HG03571 (cell line): ENCODE data around the gene ADAM10.
"Not testable (repeated sequence)": the region's sequence is repeated elsewhere in the genome, so short reads cannot be mapped to it uniquely, and the experiment has no call there.

ENCODE experiments used
- ATAC-seq: cut with Tn5 transposase; IDR thresholded peaks from one replicate; pipeline ENCODE4 v1.9.1; 2021; ENCODE audit not compliant: unreplicated experiment

Gene ADAM10

GRCh38 chr15:58749532-58750337 lies at the start of gene ADAM10:
Gene ADAM10 (minus strand): TSS chr15:58749707. CDS start chr15:58749534, 173 bp downstream.
- peak; percentile 78 for ATAC-seq

GRCh38 chr15:58797505-58797904 lies 48.0 kb upstream of the ADAM10 start:
- ATAC-seq = no peak

- no peak for ATAC-seq
Observed at GRCh38 chr15:58795825-58796224, 46.3 kb upstream of the ADAM10 start.

GRCh38 chr15:58793862-58794261 lies 44.4 kb upstream of the ADAM10 start:
- no peak for ATAC-seq

- ATAC-seq = no peak
Observed at GRCh38 chr15:58788056-58788710, 38.7 kb upstream of the ADAM10 start.

- ATAC-seq = no peak
Observed at GRCh38 chr15:58785355-58785754, 35.8 kb upstream of the ADAM10 start.

GRCh38 chr15:58779554-58779953 lies 30.0 kb upstream of the ADAM10 start:
- ATAC-seq = no peak

GRCh38 chr15:58777107-58777506 lies 27.6 kb upstream of the ADAM10 start:
- ATAC-seq = peak; percentile 55

GRCh38 chr15:58775402-58775801 lies 25.9 kb upstream of the ADAM10 start:
- ATAC-seq = no peak

- no peak for ATAC-seq
Observed at GRCh38 chr15:58773024-58773423, 23.5 kb upstream of the ADAM10 start.

GRCh38 chr15:58771621-58772250 lies 22.2 kb upstream of the ADAM10 start:
- peak; percentile 12 for ATAC-seq

- peak; percentile 92 for ATAC-seq
Observed at GRCh38 chr15:58770857-58771620, 21.5 kb upstream of the ADAM10 start, which contains the start of gene MINDY2. Gene MINDY2 (plus strand): TSS chr15:58771302. CDS start chr15:58771396, 94 bp downstream.

- ATAC-seq = no peak
Observed at GRCh38 chr15:58770519-58770856, 21.0 kb upstream of the ADAM10 start.

- not testable (repeated sequence) for ATAC-seq
Observed at GRCh38 chr15:58768601-58769004, 19.1 kb upstream of the ADAM10 start.

GRCh38 chr15:58766290-58766689 lies 16.8 kb upstream of the ADAM10 start:
- no peak for ATAC-seq

GRCh38 chr15:58764468-58764867 lies 15.0 kb upstream of the ADAM10 start:
- no peak for ATAC-seq

GRCh38 chr15:58762731-58763130 lies 13.2 kb upstream of the ADAM10 start:
- no peak for ATAC-seq

GRCh38 chr15:58762285-58762684 lies 12.8 kb upstream of the ADAM10 start:
- no peak for ATAC-seq

- no peak for ATAC-seq
Observed at GRCh38 chr15:58761010-58761388, 11.5 kb upstream of the ADAM10 start.

- ATAC-seq = no peak
Observed at GRCh38 chr15:58760385-58761009, 11.0 kb upstream of the ADAM10 start.

- ATAC-seq = no peak
Observed at GRCh38 chr15:58758141-58758540, 8.6 kb upstream of the ADAM10 start.
